H1 (cell line): ENCODE results near the gene MYH10. TPM values are rescaled to one million over a fixed set of nuclear protein-coding genes. Genes with fewer than 3 reads are reported as not detected.

Source experiments
- CHD7 ChIP-seq: fragments of 300-600 bp; sonication (generic); IDR thresholded peaks from 2 replicates; pipeline ENCODE4 v1.7.1; 2012; ENCODE audit warnings: low read length, moderate library complexity, mild to moderate bottlenecking, inconsistent platforms; ENCODE audit not compliant: insufficient replicate concordance
- GABPA ChIP-seq: IDR thresholded peaks from 2 replicates; pipeline ENCODE4 v1.6.1; 2011; ENCODE audit warnings: mild to moderate bottlenecking, low read length, moderate library complexity, borderline replicate concordance; ENCODE audit not compliant: insufficient read depth
- HDAC2 ChIP-seq, 2 experiments: fragments of 300-600 bp in 1 of 2; sonication (generic) in 1 of 2; IDR thresholded peaks; 2 replicates each; pipeline ENCODE4 v1.6.1; 2011 to 2012; ENCODE audit warnings: low read depth in 2 of 2, low read length in 2 of 2, mild to moderate bottlenecking in 2 of 2, moderate library complexity in 2 of 2, borderline replicate concordance in 1 of 2, inconsistent platforms in 1 of 2
- KDM5A ChIP-seq: fragments of 200-600 bp; IDR thresholded peaks from 2 replicates; pipeline ENCODE4 v1.7.1; 2012; ENCODE audit warnings: mild to moderate bottlenecking, low read length, inconsistent platforms, mixed read lengths
- RAD21 ChIP-seq, 2 experiments: IDR thresholded peaks in 1 of 2; conservative IDR thresholded peaks in 1 of 2; 2 replicates each; pipeline ENCODE4 v1.6.1; 2011; ENCODE audit warnings: low read depth in 2 of 2, low read length in 2 of 2, improper control_type of control experiment in 1 of 2, inconsistent platforms in 1 of 2, mild to moderate bottlenecking in 1 of 2, moderate library complexity in 1 of 2
- TBP ChIP-seq: IDR thresholded peaks from 2 replicates; pipeline ENCODE4 v1.6.1; 2011; ENCODE audit warnings: low read depth, low read length, improper control_type of control experiment
- polyA plus RNA-seq, 7 experiments: library from polyadenylated mRNA; depleted of rRNA in 3 of 7; stranded (reverse) in 5 of 7; unstranded in 2 of 7; fragments of >200 nt in 5 of 7; fragments of 200-250 nt in 2 of 7; gene quantifications; 1 replicate in 5 of 7; 2 replicates in 1 of 7; 4 replicates in 1 of 7; pipeline versions ENCODE4 v1.2.1 to v1.2.3, GENCODE V29; 2011 to 2013; ENCODE audit warnings: missing spikeins in 2 of 7, mixed read lengths in 2 of 7
- total RNA-seq: library from RNA; stranded (reverse); fragmentation: NEBNext Ultra II Directional; extraction: Animal tissue kit (Norgen Biotek cat#: 25700); gene quantifications from 2 replicates; pipeline ENCODE4 v1.2.1, GENCODE V29; 2021

Gene MYH10
- total and polyA plus RNA-seq, 2 of the 8 experiments (the other 6 are each of a cell fraction or from before 2014, with no cell fraction given): 64.1 to 289 TPM

GRCh38 chr17:8534498-8535188 lies 95.9 kb downstream of the MYH10 start (continued):
- no peak for TF ChIP-seq HDAC2 (IDR thresholded peaks at IDR 0.05; ENCODE audit: borderline replicate concordance in 1 of 2, low read depth in 2 of 2, low read length in 2 of 2)
- no peak for TF ChIP-seq TBP
- no peak for TF ChIP-seq GABPA
- no peak for TF ChIP-seq RAD21 (IDR thresholded peaks at IDR 0.05 in 1 of 2, conservative IDR thresholded peaks at IDR 0.05 in 1 of 2; ENCODE audit: low read depth in 2 of 2, low read length in 2 of 2)
- TF ChIP-seq KDM5A: no peak
- TF ChIP-seq CHD7: no peak
- TF ChIP-seq, all 59 proteins: peak for 0
